ENCODE results near the gene COG3. TPM values are rescaled to one million over a fixed set of nuclear protein-coding genes. Genes with fewer than 3 reads are reported as not detected.

The COG3 gene
- total and polyA plus RNA-seq, 10 of the 15 experiments (the other 5 are each of a cell fraction or from before 2014, with no cell fraction given): 6.1 to 35.1 (median 22.6) TPM

GRCh38 chr13:45417790-45418534 is 46.8 kb upstream of the COG3 start, which contains the start of gene SLC25A30 (continued):
- TF ChIP-seq NRF1 (conservative IDR thresholded peaks at IDR 0.05; ENCODE audit: low read depth, low read length): no peak
- TF ChIP-seq NKRF (conservative IDR thresholded peaks at IDR 0.05): no peak; the same call in 1 of the 2 replicates
- TF ChIP-seq POLR2AphosphoS5 (IDR thresholded peaks at IDR 0.05; ENCODE audit: low read length): 0 out of 2 replicates have a peak, but pooled peaks have one; percentile 48
- no peak for TF ChIP-seq MTA2 (IDR thresholded peaks at IDR 0.05; ENCODE audit: low read depth)
- TF ChIP-seq, protein P1, sequence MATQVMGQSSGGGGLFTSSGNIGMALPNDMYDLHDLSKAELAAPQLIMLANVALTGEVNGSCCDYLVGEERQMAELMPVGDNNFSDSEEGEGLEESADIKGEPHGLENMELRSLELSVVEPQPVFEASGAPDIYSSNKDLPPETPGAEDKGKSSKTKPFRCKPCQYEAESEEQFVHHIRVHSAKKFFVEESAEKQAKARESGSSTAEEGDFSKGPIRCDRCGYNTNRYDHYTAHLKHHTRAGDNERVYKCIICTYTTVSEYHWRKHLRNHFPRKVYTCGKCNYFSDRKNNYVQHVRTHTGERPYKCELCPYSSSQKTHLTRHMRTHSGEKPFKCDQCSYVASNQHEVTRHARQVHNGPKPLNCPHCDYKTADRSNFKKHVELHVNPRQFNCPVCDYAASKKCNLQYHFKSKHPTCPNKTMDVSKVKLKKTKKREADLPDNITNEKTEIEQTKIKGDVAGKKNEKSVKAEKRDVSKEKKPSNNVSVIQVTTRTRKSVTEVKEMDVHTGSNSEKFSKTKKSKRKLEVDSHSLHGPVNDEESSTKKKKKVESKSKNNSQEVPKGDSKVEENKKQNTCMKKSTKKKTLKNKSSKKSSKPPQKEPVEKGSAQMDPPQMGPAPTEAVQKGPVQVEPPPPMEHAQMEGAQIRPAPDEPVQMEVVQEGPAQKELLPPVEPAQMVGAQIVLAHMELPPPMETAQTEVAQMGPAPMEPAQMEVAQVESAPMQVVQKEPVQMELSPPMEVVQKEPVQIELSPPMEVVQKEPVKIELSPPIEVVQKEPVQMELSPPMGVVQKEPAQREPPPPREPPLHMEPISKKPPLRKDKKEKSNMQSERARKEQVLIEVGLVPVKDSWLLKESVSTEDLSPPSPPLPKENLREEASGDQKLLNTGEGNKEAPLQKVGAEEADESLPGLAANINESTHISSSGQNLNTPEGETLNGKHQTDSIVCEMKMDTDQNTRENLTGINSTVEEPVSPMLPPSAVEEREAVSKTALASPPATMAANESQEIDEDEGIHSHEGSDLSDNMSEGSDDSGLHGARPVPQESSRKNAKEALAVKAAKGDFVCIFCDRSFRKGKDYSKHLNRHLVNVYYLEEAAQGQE (IDR thresholded peaks at IDR 0.05; ENCODE audit: low read depth, low read length): no peak
- no peak for TF ChIP-seq SP1 (IDR thresholded peaks at IDR 0.05; ENCODE audit: low read depth, low read length)
- no peak for TF ChIP-seq JUND (IDR thresholded peaks at IDR 0.05; ENCODE audit: low read depth, low read length)
- TF ChIP-seq SPI1 (IDR thresholded peaks at IDR 0.05; ENCODE audit: borderline replicate concordance, insufficient read depth, low read depth, low read length): no peak
- no peak for TF ChIP-seq ETV6 (conservative IDR thresholded peaks at IDR 0.05 in 1 of 2, IDR thresholded peaks at IDR 0.05 in 1 of 2; ENCODE audit: borderline replicate concordance in 1 of 2, low read depth in 1 of 2)
- TF ChIP-seq SUPT20H (IDR thresholded peaks at IDR 0.05; ENCODE audit: borderline replicate concordance, control insufficient read depth, low read depth, low read length): no peak
- peak; percentile 11; the same call in 1 of the 2 replicates for TF ChIP-seq CREM (IDR thresholded peaks at IDR 0.05; ENCODE audit: low read depth)
- TF ChIP-seq ZBED1 (IDR thresholded peaks at IDR 0.05; ENCODE audit: borderline replicate concordance): no peak
- no peak for TF ChIP-seq ZNF274 (IDR thresholded peaks at IDR 0.05; ENCODE audit: insufficient read depth, insufficient read length)
- TF ChIP-seq, protein P2, sequence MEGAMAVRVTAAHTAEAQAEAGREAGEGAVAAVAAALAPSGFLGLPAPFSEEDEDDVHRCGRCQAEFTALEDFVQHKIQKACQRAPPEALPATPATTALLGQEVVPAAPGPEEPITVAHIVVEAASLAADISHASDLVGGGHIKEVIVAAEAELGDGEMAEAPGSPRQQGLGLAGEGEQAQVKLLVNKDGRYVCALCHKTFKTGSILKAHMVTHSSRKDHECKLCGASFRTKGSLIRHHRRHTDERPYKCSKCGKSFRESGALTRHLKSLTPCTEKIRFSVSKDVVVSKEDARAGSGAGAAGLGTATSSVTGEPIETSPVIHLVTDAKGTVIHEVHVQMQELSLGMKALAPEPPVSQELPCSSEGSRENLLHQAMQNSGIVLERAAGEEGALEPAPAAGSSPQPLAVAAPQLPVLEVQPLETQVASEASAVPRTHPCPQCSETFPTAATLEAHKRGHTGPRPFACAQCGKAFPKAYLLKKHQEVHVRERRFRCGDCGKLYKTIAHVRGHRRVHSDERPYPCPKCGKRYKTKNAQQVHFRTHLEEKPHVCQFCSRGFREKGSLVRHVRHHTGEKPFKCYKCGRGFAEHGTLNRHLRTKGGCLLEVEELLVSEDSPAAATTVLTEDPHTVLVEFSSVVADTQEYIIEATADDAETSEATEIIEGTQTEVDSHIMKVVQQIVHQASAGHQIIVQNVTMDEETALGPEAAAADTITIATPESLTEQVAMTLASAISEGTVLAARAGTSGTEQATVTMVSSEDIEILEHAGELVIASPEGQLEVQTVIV (IDR thresholded peaks at IDR 0.05; ENCODE audit: borderline replicate concordance, partially characterized antibody): no peak
- peak; percentile 36; the same call in 1 of the 2 replicates for TF ChIP-seq SMARCA5 (IDR thresholded peaks at IDR 0.05)
- no peak for TF ChIP-seq TCF7 (IDR thresholded peaks at IDR 0.05; ENCODE audit: borderline replicate concordance)
- no peak for TF ChIP-seq RBBP5 (conservative IDR thresholded peaks at IDR 0.05)
- no peak for TF ChIP-seq RFX5 (IDR thresholded peaks at IDR 0.05; ENCODE audit: low read depth, low read length)
- no peak for TF ChIP-seq BCLAF1 (IDR thresholded peaks at IDR 0.05)
